Endodermal cell (in vitro differentiated cells): ENCODE results near the gene ZNF532. TPM values are rescaled to one million over a fixed set of nuclear protein-coding genes. Genes with fewer than 3 reads are reported as not detected.
A peak's percentile ranks its signal among the peaks of the same experiment; 100 is the strongest.

ENCODE experiments used
- DNase-seq: peaks from one replicate; pipeline ENCODE4 v3.0.0-alpha.2; 2017
- H3K27ac ChIP-seq: 2 replicates; pipeline ENCODE4 v1.5.1; 2013; ENCODE audit warnings: mild to moderate bottlenecking, low read depth, low read length, moderate library complexity
- H3K27me3 ChIP-seq: 2 replicates; pipeline ENCODE4 v1.6.1; 2013; ENCODE audit warnings: mild to moderate bottlenecking, low read length, moderate library complexity; ENCODE audit not compliant: insufficient read depth, control insufficient read depth, poor library complexity, severe bottlenecking
- H3K36me3 ChIP-seq: 2 replicates; pipeline ENCODE4 v1.7.0; 2013; ENCODE audit warnings: mild to moderate bottlenecking, low read length, moderate library complexity; ENCODE audit not compliant: control insufficient read depth, insufficient read depth
- H3K4me1 ChIP-seq: one replicate; pipeline ENCODE4 v1.7.0; 2013; ENCODE audit warnings: low read length; ENCODE audit not compliant: control insufficient read depth, insufficient read depth
- H3K4me3 ChIP-seq: 2 replicates; pipeline ENCODE4 v1.5.1; 2013; ENCODE audit warnings: mild to moderate bottlenecking, low read length, moderate library complexity
- H3K9ac ChIP-seq: 2 replicates; pipeline ENCODE4 v1.6.1; 2013; ENCODE audit warnings: mild to moderate bottlenecking, low read length, moderate library complexity; ENCODE audit not compliant: poor library complexity, severe bottlenecking; ENCODE audit errors: extremely low read depth
- H3K9me3 ChIP-seq: 2 replicates; pipeline ENCODE4 v1.6.1; 2013; ENCODE audit warnings: mild to moderate bottlenecking, low read length, moderate library complexity; ENCODE audit not compliant: control insufficient read depth
- H3K27ac Mint-ChIP-seq: 2 replicates; pipeline ENCODE4 v1.8.0; 2020; ENCODE audit warnings: mixed read lengths
- H3K27me3 Mint-ChIP-seq: 2 replicates; pipeline ENCODE4 v1.8.0; 2021; ENCODE audit warnings: mild to moderate bottlenecking, mixed read lengths; ENCODE audit not compliant: insufficient read depth
- H3K36me3 Mint-ChIP-seq: 2 replicates; pipeline ENCODE4 v1.8.0; 2020; ENCODE audit warnings: low read depth, mixed read lengths
- H3K4me1 Mint-ChIP-seq: 2 replicates; pipeline ENCODE4 v1.8.0; 2020; ENCODE audit warnings: mixed read lengths
- H3K4me3 Mint-ChIP-seq: 2 replicates; pipeline ENCODE4 v1.8.0; 2020; ENCODE audit warnings: mild to moderate bottlenecking, moderate library complexity, mixed read lengths
- H3K9me3 Mint-ChIP-seq: 2 replicates; pipeline ENCODE4 v1.8.0; 2020; ENCODE audit warnings: mild to moderate bottlenecking, mixed read lengths
- CTCF ChIP-seq: fragments of 200-600 bp; sonication (generic); conservative IDR thresholded peaks from 2 replicates; pipeline ENCODE4 v1.5.0; 2021; ENCODE audit warnings: antibody characterized with exemption, mild to moderate bottlenecking
- WGBS, 2 experiments: methylation state at CpG; one replicate each; pipeline versions ENCODE4 v1.1.5 to v1.1.7; 2013; ENCODE audit warnings: missing lambda C conversion rate in 2 of 2, mixed read lengths in 1 of 2; ENCODE audit not compliant: insufficient coverage in 1 of 2, insufficient read length in 1 of 2; 5-methylcytosine and 5-hydroxymethylcytosine counted together
- total RNA-seq, 2 donors: library from RNA; stranded (reverse); fragmentation: NEBNext Ultra II Directional in 1 of 2; extraction: Animal tissue kit (Norgen Biotek cat#: 25700) in 1 of 2; gene quantifications; 2 replicates in 1 of 2; 3 replicates in 1 of 2; pipeline ENCODE4 v1.2.1, GENCODE V29; 2021

ZNF532 gene
- total RNA-seq, 2 donors from 2014 or later = 138 to 207 TPM

- peaks cover 75% of the 10 kb centered on the region for H3K36me3 Mint-ChIP-seq
Measured at GRCh38 chr18:58893388-58894099, 28.9 kb downstream of the ZNF532 start.

GRCh38 chr18:58894930-58895329 lies 30.3 kb downstream of the ZNF532 start:
- peak overlapping the region; percentile 44 for H3K27ac ChIP-seq
- DNase-seq = peak; percentile 35

More at GRCh38 chr18:58893388-58894099, 28.9 kb downstream of the ZNF532 start:
- H3K9ac ChIP-seq = no peak overlapping the region
- DNase-seq = no peak
- no peak overlapping the region for H3K27ac ChIP-seq
- Mint-ChIP-seq H3K4me1 (peaks cover 18% of the 10 kb centered on the region), H3K27me3 (no peaks in the 10 kb centered on the region), H3K9me3 (no peaks in the 10 kb centered on the region), H3K4me3 (no peak overlapping the region), H3K27ac (peak overlapping the region; percentile 8)
- peaks cover 7% of the 10 kb centered on the region for H3K4me1 ChIP-seq
- no peaks in the 10 kb centered on the region for H3K9me3 ChIP-seq
- peaks cover 82% of the 10 kb centered on the region for H3K36me3 ChIP-seq
- 95 to 97% methylated on average over 9 to 12 of the region's 12 CpGs for whole genome bisulfite sequencing, 2 experiments
- no peaks in the 10 kb centered on the region for H3K27me3 ChIP-seq
- no peak for TF ChIP-seq CTCF
- H3K4me3 ChIP-seq = no peak overlapping the region

GRCh38 chr18:58895385-58895784 lies 30.7 kb downstream of the ZNF532 start:
- TF ChIP-seq CTCF = no peak
- Histone ChIP-seq H3K27ac (peak overlapping the region; percentile 44), H3K9ac (no peak overlapping the region), H3K4me1 (peaks cover 7% of the 10 kb centered on the region), H3K4me3 (no peak overlapping the region), H3K9me3 (no peaks in the 10 kb centered on the region), H3K36me3 (peaks cover 82% of the 10 kb centered on the region), H3K27me3 (no peaks in the 10 kb centered on the region)
- peaks cover 78% of the 10 kb centered on the region for H3K36me3 Mint-ChIP-seq
- H3K4me1 Mint-ChIP-seq = peaks cover 20% of the 10 kb centered on the region
- H3K9me3 Mint-ChIP-seq = no peaks in the 10 kb centered on the region
- H3K27me3 Mint-ChIP-seq = no peaks in the 10 kb centered on the region
- WGBS, 2 experiments = 82 to 89% methylated on average over 6 of the region's 6 CpGs
- H3K4me3 Mint-ChIP-seq = no peak overlapping the region
- DNase-seq = peak; percentile 37
- peak overlapping the region; percentile 85 for H3K27ac Mint-ChIP-seq

More at GRCh38 chr18:58894930-58895329, 30.3 kb downstream of the ZNF532 start:
- 89 to 91% methylated on average over 6 of the region's 6 CpGs for WGBS, 2 experiments
- no peaks in the 10 kb centered on the region for H3K27me3 Mint-ChIP-seq
- H3K4me3 Mint-ChIP-seq = no peak overlapping the region
- H3K4me3 ChIP-seq = no peak overlapping the region
- peaks cover 75% of the 10 kb centered on the region for H3K36me3 Mint-ChIP-seq
- no peaks in the 10 kb centered on the region for H3K9me3 Mint-ChIP-seq
- H3K36me3 ChIP-seq = peaks cover 80% of the 10 kb centered on the region
- no peaks in the 10 kb centered on the region for H3K9me3 ChIP-seq
- no peaks in the 10 kb centered on the region for H3K27me3 ChIP-seq
- H3K4me1 Mint-ChIP-seq = peaks cover 19% of the 10 kb centered on the region
- peak overlapping the region; percentile 85 for H3K27ac Mint-ChIP-seq
- H3K4me1 ChIP-seq = peaks cover 7% of the 10 kb centered on the region
- H3K9ac ChIP-seq = no peak overlapping the region
- no peak for TF ChIP-seq CTCF
